NB4 (cell line): ENCODE measurements around the gene RERE.
A peak's percentile ranks its signal among the peaks of the same experiment; 100 is the strongest.

Source experiments
- CTCF ChIP-seq: IDR thresholded peaks from one replicate; pipeline ENCODE4 v1.5.1; 2012; ENCODE audit warnings: low read depth, low read length
- MAX ChIP-seq: IDR thresholded peaks from 2 replicates; pipeline ENCODE4 v1.6.1; 2011; ENCODE audit warnings: low read depth, low read length
- MYC ChIP-seq: IDR thresholded peaks from 2 replicates; pipeline ENCODE4 v1.6.1; 2011; ENCODE audit warnings: low read depth, low read length

DNA sequence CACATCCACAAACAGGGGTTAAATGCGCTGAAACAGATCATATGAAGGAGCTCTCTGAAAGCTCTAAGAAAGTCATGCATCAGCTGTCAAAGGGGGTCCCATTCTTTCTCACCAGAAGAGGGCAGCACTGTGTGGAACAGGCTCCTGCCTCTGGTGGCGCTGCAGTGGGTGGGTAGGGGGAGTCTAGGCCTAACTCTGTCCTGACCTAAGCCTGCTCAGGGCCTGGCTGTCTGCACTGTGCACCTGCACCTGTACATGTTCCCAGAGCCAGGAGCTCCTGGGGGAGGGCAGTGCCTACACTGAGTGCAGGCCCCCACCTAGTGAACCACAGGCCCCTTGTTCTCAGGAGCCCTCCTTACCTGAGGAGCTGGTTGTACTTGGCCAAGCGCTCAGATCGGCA, 45.1 kb upstream of the RERE start:
- TF ChIP-seq MYC (no peak), MAX (no peak), CTCF (peak; percentile 62)
